ENCODE data around the gene MBNL2.

GRCh38 chr13:97435794-97436193, 213.7 kb downstream of the MBNL2 start:
- TF ChIP-seq, protein P1, sequence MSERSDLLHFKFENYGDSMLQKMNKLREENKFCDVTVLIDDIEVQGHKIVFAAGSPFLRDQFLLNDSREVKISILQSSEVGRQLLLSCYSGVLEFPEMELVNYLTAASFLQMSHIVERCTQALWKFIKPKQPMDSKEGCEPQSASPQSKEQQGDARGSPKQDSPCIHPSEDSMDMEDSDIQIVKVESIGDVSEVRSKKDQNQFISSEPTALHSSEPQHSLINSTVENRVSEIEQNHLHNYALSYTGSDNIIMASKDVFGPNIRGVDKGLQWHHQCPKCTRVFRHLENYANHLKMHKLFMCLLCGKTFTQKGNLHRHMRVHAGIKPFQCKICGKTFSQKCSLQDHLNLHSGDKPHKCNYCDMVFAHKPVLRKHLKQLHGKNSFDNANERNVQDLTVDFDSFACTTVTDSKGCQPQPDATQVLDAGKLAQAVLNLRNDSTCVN (CRISPR knock-in tag; IDR thresholded peaks at IDR 0.05; ENCODE audit: borderline replicate concordance): no peak
- TF ChIP-seq ZNF556 (CRISPR knock-in tag; IDR thresholded peaks at IDR 0.05; ENCODE audit: borderline replicate concordance): no peak
- TF ChIP-seq KDM1A (CRISPR knock-in tag; IDR thresholded peaks at IDR 0.05): no peak
- no peak for TF ChIP-seq POLR2A (IDR thresholded peaks at IDR 0.05; ENCODE audit: insufficient read depth in 1 of 2, low read depth in 2 of 2, low read length in 2 of 2)
- no peak for TF ChIP-seq HNRNPUL1 (IDR thresholded peaks at IDR 0.05; ENCODE audit: low read depth, low read length)
- no peak for TF ChIP-seq ZMYM4 (CRISPR knock-in tag; IDR thresholded peaks at IDR 0.05)
- TF ChIP-seq TGIF2 (CRISPR knock-in tag; IDR thresholded peaks at IDR 0.05): no peak
- TF ChIP-seq HMG20B (CRISPR knock-in tag; conservative IDR thresholded peaks at IDR 0.05): no peak
- no peak for TF ChIP-seq POLR2G (IDR thresholded peaks at IDR 0.05; ENCODE audit: low read depth, low read length)
- TF ChIP-seq, protein P2, sequence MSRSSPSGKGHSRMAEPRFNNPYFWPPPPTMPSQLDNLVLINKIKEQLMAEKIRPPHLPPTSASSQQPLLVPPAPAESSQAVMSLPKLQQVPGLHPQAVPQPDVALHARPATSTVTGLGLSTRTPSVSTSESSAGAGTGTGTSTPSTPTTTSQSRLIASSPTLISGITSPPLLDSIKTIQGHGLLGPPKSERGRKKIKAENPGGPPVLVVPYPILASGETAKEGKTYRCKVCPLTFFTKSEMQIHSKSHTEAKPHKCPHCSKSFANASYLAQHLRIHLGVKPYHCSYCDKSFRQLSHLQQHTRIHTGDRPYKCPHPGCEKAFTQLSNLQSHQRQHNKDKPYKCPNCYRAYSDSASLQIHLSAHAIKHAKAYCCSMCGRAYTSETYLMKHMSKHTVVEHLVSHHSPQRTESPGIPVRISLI (CRISPR knock-in tag; IDR thresholded peaks at IDR 0.05; ENCODE audit: borderline replicate concordance): no peak
- no peak for TF ChIP-seq ZBTB37 (CRISPR knock-in tag; IDR thresholded peaks at IDR 0.05)
- TF ChIP-seq TEAD2 (CRISPR knock-in tag; IDR thresholded peaks at IDR 0.05): no peak
